GM23338 (cell line): ENCODE data around the gene EMC9.

Experiments used
- CTCF ChIP-seq, 2 experiments: fragments of 200-600 bp in 1 of 2; sonication (generic) in 1 of 2; conservative IDR thresholded peaks; 2 replicates each; pipeline versions ENCODE4 v1.5.1 to v1.6.1; 2016 to 2017; ENCODE audit warnings: antibody characterized with exemption in 2 of 2, low read depth in 2 of 2, mild to moderate bottlenecking in 2 of 2, moderate library complexity in 1 of 2
- EZH2 ChIP-seq: fragments of 200-600 bp; sonication (generic); IDR thresholded peaks from one replicate; pipeline ENCODE4 v1.8.0; 2017; ENCODE audit warnings: antibody characterized with exemption, mild to moderate bottlenecking, low read depth; ENCODE audit not compliant: unreplicated experiment
- JUNB ChIP-seq: IDR thresholded peaks from one replicate; pipeline ENCODE4 v1.6.1; 2016; ENCODE audit warnings: antibody characterized with exemption; ENCODE audit not compliant: unreplicated experiment
- STAT1 ChIP-seq: IDR thresholded peaks from one replicate; pipeline ENCODE4 v1.6.1; 2016; ENCODE audit warnings: antibody characterized with exemption; ENCODE audit not compliant: unreplicated experiment
- ZNF331 ChIP-seq: fragments of 250-450 bp; sonication (Bioruptor Pico); IDR thresholded peaks from 2 replicates; pipeline ENCODE4 v1.5.0; 2020; ENCODE audit warnings: low read depth, mild to moderate bottlenecking, moderate library complexity

GRCh38 chr14:24145690-24146452 is 4.5 kb upstream of the EMC9 start:
- TF ChIP-seq CTCF (conservative IDR thresholded peaks at IDR 0.05; ENCODE audit: low read depth in 2 of 2) (no peak), EZH2 (no peak), JUNB (no peak), STAT1 (no peak), ZNF331 (CRISPR knock-in tag) (no peak)
